ENCODE measurements around the gene INTS11.

INTS11 gene

DNA sequence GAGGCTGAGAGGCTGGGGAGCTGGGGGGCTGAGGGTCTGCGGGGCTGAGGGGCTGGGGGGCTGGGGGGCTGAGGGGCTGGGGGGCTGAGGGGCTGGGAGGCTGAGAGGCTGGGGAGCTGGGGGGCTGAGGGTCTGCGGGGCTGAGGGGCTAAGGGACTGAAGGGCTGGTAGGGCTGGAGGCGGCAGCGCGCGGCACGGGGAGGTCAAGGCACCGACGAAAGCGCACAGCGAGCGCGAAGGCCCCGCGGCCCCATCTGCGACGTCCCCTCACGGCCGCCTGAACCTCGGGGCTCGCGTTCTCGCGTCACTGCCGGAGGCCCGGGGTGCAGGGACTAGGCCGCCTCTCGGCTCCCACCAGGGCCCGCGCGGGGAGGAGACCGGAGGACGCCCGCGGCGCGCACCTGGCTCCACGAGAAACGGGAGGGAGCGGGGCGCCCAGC, 356 bp downstream of the INTS11 start:
- POLR2A ChIA-PET: interaction anchor here (0.7 kb wide), 1 partner anchor 73 kb away, joined by 3 read pairs; no protein-coding TSS in a partner anchor
- DNase-seq (ENCODE audit: extremely low spot score): no peak
- CTCF ChIA-PET: no interaction called here
- TF ChIP-seq, protein P1, sequence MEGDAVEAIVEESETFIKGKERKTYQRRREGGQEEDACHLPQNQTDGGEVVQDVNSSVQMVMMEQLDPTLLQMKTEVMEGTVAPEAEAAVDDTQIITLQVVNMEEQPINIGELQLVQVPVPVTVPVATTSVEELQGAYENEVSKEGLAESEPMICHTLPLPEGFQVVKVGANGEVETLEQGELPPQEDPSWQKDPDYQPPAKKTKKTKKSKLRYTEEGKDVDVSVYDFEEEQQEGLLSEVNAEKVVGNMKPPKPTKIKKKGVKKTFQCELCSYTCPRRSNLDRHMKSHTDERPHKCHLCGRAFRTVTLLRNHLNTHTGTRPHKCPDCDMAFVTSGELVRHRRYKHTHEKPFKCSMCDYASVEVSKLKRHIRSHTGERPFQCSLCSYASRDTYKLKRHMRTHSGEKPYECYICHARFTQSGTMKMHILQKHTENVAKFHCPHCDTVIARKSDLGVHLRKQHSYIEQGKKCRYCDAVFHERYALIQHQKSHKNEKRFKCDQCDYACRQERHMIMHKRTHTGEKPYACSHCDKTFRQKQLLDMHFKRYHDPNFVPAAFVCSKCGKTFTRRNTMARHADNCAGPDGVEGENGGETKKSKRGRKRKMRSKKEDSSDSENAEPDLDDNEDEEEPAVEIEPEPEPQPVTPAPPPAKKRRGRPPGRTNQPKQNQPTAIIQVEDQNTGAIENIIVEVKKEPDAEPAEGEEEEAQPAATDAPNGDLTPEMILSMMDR (IDR thresholded peaks at IDR 0.05; ENCODE audit: control extremely low read depth, extremely low read depth, low read depth, missing control alignments): no peak

DNA sequence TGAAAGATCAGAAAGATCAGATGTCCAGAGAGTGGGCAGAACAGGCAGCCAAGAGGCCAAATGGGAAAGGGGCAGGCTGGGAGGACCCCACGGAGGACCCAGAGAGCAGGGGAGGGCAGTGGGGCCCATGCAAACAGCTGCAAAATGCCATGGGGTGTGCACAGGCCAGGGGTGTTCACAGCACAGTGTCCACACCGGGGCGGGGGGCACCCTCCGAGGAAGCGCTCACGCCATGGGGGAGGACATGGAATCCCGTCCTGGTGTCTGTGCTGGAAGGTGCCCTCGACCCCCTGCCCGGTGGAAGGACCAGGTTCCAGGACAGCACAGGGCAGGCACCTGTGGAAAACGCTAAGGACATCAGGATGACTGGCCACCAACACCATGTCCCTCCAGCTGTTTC, 1.5 kb downstream of the INTS11 start:
- POLR2A ChIA-PET: no interaction called here
- TF ChIP-seq, protein P1 (IDR thresholded peaks at IDR 0.05; ENCODE audit: control extremely low read depth, extremely low read depth, low read depth, missing control alignments): no peak
- CTCF ChIA-PET: no interaction called here
- DNase-seq (ENCODE audit: extremely low spot score): no peak

DNA sequence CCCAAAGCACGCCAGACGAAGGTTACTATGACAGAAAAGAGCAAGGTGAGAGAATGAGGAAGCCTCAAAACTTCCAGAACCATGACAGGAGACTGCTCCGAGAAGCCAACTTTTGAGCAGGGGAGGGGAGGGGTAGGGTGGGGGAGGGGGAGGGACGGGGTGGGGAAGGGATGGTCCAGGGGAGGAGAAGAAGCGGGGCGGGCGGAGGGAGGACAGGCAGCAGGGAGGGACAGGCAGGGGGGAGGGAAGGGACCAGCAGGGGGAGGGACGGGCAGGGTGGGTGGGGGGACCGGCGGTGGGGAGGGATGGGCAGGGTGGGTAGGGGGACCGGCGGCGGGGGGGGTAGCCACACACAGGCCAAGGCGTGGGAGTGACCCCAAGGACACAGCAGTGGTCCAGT, 2.0 kb downstream of the INTS11 start:
- ChIA-PET POLR2A (no interaction called here), CTCF (no interaction called here)

DNA sequence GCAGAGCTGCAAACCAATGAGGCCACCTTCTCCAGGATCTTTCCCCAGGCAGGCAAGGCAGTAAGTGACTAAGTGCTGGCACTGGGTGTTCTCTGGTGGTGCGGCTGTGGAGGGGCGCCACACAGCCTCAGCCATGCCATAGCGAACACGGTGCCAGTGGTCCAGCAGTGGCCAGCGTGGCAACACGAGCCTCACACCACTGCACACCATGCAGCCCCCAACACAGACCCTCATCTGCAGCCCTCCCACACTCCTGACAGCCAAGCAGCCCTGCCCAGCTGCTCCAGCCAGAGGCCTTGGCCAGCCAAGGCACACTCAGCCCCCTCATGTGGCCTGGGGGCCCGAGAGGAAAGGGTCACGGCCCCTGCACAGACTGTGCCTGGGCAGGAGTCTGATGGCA, 3.0 kb downstream of the INTS11 start:
- TF ChIP-seq, protein P1 (IDR thresholded peaks at IDR 0.05; ENCODE audit: control extremely low read depth, extremely low read depth, low read depth, missing control alignments): no peak
- ChIA-PET POLR2A (interaction anchor here (1.0 kb wide), 1 partner anchor 10 kb away, joined by 4 read pairs; no protein-coding TSS in a partner anchor), CTCF (no interaction called here)
- no peak for DNase-seq (ENCODE audit: extremely low spot score)

More for the DNA sequence above, 2.0 kb downstream of the INTS11 start:
- no peak for DNase-seq (ENCODE audit: extremely low spot score)
- TF ChIP-seq, protein P1 (IDR thresholded peaks at IDR 0.05; ENCODE audit: control extremely low read depth, extremely low read depth, low read depth, missing control alignments): no peak

DNA sequence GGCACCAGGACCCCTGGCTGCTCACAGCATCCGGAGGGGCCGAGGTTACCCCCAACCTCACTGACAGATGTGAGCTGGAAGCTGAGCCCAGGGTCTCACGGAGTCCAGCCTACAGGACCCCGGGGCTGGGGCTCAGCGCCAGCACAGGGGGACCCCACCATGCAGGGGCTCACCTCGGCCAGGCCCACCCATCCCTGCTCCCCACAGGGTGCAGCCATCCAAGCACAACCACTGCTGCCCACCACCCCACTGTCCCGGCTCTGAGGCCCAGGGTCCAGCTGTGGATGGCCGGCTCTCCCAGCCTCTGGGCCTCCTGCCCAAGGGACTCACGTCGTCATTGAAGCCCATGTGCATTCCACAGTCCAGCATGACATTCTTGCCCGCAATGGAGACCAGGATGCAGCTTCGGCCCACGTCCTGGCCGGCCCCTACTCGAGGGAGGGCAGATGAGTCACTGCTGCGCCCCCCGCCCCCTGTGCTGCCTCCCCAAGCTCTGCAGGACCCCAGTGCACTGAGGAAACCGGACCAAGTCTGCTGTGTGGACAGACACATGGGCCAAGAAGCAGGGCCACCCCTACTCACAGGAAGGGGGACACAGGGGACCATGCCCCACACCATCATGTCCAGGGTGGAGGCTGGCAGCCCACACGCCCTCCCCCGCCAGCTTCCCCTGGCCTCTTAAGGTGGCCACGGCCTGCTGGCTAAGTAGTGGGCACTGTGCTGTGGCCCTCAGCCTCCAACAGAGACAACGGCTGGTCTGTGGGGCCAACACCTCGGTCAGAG, 3.6 kb downstream of the INTS11 start:
- ChIA-PET CTCF (no interaction called here), POLR2A (interaction anchor here (1.0 kb wide), 1 partner anchor 9 kb away, joined by 4 read pairs; no protein-coding TSS in a partner anchor)
- TF ChIP-seq, protein P1 (IDR thresholded peaks at IDR 0.05; ENCODE audit: control extremely low read depth, extremely low read depth, low read depth, missing control alignments): no peak
- no peak for DNase-seq (ENCODE audit: extremely low spot score)

DNA sequence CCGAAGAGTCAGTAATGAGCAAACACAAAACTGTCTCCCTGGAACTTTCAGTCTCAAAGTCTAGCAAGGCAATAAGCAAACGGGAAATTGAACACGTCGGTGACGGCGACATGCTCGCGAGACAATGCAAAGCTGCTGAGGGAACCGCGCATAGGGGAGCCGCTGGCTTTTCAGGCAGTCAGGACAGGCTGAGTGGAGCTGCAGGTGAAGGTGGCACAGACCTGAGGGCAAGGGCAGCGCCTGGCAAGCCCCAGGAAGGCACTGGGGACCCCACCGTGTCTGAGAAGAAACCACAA, 4.9 kb downstream of the INTS11 start:
- TF ChIP-seq, protein P1 (IDR thresholded peaks at IDR 0.05; ENCODE audit: control extremely low read depth, extremely low read depth, low read depth, missing control alignments): no peak
- ChIA-PET CTCF (interaction anchor here (1.0 kb wide), 1 partner anchor 9 kb away, joined by 4 read pairs; no protein-coding TSS in a partner anchor), POLR2A (no interaction called here)
- no peak for DNase-seq (ENCODE audit: extremely low spot score)
